ENCODE measurements around the gene NBEAL2.

The NBEAL2 gene

DNA sequence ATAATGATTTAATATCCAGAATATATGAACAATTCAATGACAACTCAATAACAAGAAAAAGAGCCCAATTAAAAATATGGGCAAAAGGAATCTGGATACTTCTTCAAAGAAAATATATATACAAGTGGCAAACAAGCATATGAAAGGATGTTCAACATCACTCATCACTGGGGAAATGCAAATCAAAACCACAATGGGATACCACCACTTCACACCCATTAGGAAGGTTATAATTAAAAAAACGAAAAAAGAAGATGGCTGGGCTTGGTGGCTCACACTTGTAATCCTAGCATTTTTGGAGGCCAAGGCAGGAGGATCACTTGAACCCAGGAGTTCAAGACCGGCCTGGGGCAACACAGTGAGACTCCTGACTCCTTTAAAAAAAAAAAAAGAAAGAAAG lies 7.1 kb upstream of the NBEAL2 start:
- H3K4me3 ChIP-seq (ENCODE audit: low read depth, low read length) = no peak overlapping the region; the same call in 1 of the 2 replicates
- peak; percentile 46 for DNase-seq (ENCODE audit: low read depth)
- no peak for TF ChIP-seq CTCF (IDR thresholded peaks at IDR 0.05; ENCODE audit: insufficient read depth, low read depth, low read length, missing control alignments)

DNA sequence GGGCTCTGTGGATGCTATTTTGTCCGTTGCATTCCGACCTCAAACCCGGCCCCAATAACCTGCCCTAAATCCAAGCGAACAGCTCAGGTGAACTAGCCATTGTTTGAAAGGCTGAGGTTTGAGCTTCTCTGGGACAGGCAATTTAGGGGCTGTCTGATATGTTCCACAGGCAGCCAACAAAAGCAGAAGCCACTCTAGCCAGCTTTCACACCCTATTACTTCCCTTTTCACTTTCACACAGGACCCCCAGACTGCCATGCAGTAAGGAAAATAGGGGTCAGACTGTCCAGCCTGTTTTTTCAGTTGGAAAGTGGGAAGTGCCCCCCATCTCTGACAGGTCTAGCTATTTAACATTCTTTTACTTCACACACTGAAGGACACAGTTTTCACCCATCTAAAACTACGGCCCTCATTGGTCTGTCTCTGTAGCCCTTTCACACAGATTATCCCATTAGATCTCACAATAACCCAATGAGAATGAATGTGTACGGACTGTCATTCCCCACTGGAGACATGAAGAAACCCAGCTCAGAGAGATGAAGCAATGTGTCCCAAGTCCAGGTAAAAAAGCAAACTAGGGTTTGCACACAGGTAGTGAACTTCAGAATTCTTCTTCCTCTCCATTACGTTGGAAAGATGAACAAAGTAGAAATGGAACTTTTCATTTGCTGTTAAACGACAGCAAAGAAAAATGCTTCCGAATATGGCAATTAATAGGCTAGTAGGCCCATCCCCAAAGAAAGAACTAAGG lies 4.9 kb upstream of the NBEAL2 start:
- DNase-seq (ENCODE audit: low read depth) = peak; percentile 53
- peak overlapping the region; percentile 81 for H3K4me3 ChIP-seq (ENCODE audit: low read depth, low read length)

DNA sequence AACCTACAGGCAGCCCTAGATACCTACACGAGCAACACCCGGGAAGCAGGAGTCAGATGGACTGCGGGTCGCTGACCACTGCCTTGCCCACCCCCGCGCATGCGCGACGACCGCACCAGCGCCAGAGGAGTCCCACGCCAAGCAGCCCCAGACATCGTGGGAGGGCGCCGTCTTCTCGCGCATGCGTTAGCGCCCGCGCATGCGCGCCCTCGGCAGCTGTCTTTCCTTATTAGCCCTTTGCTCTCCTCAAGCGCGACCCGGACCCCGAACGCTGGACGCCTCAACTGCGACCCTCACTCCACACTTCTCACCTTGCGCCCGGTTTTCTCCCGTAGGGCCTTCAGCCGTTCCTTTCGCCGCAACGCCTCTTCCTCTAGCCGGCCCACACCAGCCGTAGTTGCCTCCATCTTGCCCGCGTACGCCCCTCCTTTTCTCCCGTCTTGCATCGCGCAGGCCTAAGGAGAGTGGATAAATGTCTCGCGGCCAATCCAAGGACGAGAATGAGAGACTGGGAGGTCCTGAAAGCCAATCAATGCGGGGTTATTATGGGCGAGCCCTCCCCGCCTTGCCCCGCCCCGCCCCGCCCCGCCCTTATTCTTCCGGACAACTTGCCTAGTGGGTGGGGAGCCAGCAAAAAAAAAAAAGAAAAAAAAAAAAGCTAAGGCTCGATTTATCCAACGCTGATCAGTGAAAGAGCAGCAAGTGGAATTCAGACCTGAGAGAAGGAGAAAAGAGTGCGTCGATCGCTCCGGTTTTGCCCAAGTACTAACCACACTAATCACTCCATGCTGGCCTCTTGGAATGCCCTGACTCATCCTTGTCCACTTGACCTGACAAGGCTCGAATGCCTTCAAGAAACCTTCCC lies 2.9 kb upstream of the NBEAL2 start, which contains the start of gene CCDC12:
CCDC12 (minus strand) TSS at position 420 of the 865 bp plus-strand sequence; CDS start at position 407, 13 bp downstream.
- TF ChIP-seq CTCF (IDR thresholded peaks at IDR 0.05; ENCODE audit: insufficient read depth, low read depth, low read length, missing control alignments) = no peak
- H3K4me3 ChIP-seq (ENCODE audit: low read depth, low read length) = peak within 1 kb of the TSS; percentile 81

More for the DNA sequence above, 4.9 kb upstream of the NBEAL2 start:
- no peak for TF ChIP-seq CTCF (IDR thresholded peaks at IDR 0.05; ENCODE audit: insufficient read depth, low read depth, low read length, missing control alignments)

GRCh38 chr3:46977811-46978195 lies 1.7 kb upstream of the NBEAL2 start:
- no peak for DNase-seq (ENCODE audit: low read depth)
- H3K4me3 ChIP-seq (ENCODE audit: low read depth, low read length) = no peak overlapping the region
- TF ChIP-seq CTCF (IDR thresholded peaks at IDR 0.05; ENCODE audit: insufficient read depth, low read depth, low read length, missing control alignments) = no peak

More for the DNA sequence above, 2.9 kb upstream of the NBEAL2 start, which contains the start of gene CCDC12:
- DNase-seq (ENCODE audit: low read depth) = peak; percentile 99

DNA sequence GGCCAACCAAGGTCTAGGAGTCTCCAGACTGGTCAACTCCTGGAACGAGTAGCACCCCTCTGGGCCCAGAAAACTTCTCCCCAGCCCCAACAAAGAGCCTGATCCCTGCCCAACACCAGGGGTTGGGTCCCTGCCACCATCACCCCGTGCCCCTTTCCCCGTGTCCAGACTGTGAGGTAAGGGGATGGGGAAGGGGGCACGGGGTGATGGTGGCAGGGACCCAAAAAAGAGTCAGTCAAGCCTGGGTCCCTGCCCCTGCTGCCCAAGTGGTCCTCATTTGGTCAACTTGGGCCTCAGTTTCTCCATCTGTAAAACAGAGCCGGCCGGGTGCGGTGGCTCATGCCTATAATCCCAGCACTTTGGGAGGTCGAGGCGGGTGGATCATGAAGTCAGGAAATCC lies 1.1 kb upstream of the NBEAL2 start:
- TF ChIP-seq CTCF (IDR thresholded peaks at IDR 0.05; ENCODE audit: insufficient read depth, low read depth, low read length, missing control alignments) = no peak
- H3K4me3 ChIP-seq (ENCODE audit: low read depth, low read length) = peak overlapping the region; percentile 80
- no peak for DNase-seq (ENCODE audit: low read depth)

- no peak for DNase-seq (ENCODE audit: low read depth)
- no peak for TF ChIP-seq CTCF (IDR thresholded peaks at IDR 0.05; ENCODE audit: insufficient read depth, low read depth, low read length, missing control alignments)
- peak overlapping the region; percentile 80 for H3K4me3 ChIP-seq (ENCODE audit: low read depth, low read length)
Measured at GRCh38 chr3:46979958-46980497, 562 bp downstream of the NBEAL2 start.

Data from GM12865 (cell line).